Raji (cell line): ENCODE results near the gene OGFRL1.

Experiments used
- POLR2A ChIP-seq: IDR thresholded peaks from 2 replicates; pipeline ENCODE4 v1.6.1; 2011; ENCODE audit warnings: low read depth, low read length, control low read depth; ENCODE audit not compliant: insufficient read depth

OGFRL1 gene

GRCh38 chr6:71338540-71339316, 50.1 kb downstream of the OGFRL1 start:
- TF ChIP-seq POLR2A, result no peak

- no peak for TF ChIP-seq POLR2A
Observed at GRCh38 chr6:71342772-71343171, 54.2 kb downstream of the OGFRL1 start.

GRCh38 chr6:71345476-71346333, 57.1 kb downstream of the OGFRL1 start:
- no peak for TF ChIP-seq POLR2A

- no peak for TF ChIP-seq POLR2A
Observed at GRCh38 chr6:71346334-71346694, 57.7 kb downstream of the OGFRL1 start.

GRCh38 chr6:71347119-71347518, 58.5 kb downstream of the OGFRL1 start:
- no peak for TF ChIP-seq POLR2A

GRCh38 chr6:71349395-71349794, 60.8 kb downstream of the OGFRL1 start:
- TF ChIP-seq POLR2A, result no peak

- no peak for TF ChIP-seq POLR2A
Observed at GRCh38 chr6:71349976-71350615, 61.5 kb downstream of the OGFRL1 start.

GRCh38 chr6:71351190-71351589, 62.6 kb downstream of the OGFRL1 start:
- TF ChIP-seq POLR2A, result no peak
